HEK293 (cell line): ENCODE results near the gene NDUFB10.

Source experiments
- KLF8 ChIP-seq: fragments of 450-650 bp; formaldehyde crosslinking; IDR thresholded peaks from 2 replicates; pipeline ENCODE4 v1.5.1; 2016; ENCODE audit warnings: missing biosample characterization, missing genetic modification characterization
- MYNN ChIP-seq: fragments of 450-650 bp; formaldehyde crosslinking; IDR thresholded peaks from 2 replicates; pipeline ENCODE4 v1.5.1; 2016; ENCODE audit warnings: missing biosample characterization, missing genetic modification characterization, borderline replicate concordance
- SCRT1 ChIP-seq: fragments of 450-650 bp; formaldehyde crosslinking; IDR thresholded peaks from 2 replicates; pipeline ENCODE4 v1.5.1; 2016; ENCODE audit warnings: missing biosample characterization, missing genetic modification characterization, borderline replicate concordance
- TCF7L2 ChIP-seq: IDR thresholded peaks from 2 replicates; pipeline ENCODE4 v1.6.1; 2011; ENCODE audit warnings: low read depth, mild to moderate bottlenecking, inconsistent platforms, low read length, moderate library complexity, borderline replicate concordance
- ZBTB21 ChIP-seq: fragments of 450-650 bp; formaldehyde crosslinking; IDR thresholded peaks from 2 replicates; pipeline ENCODE4 v1.5.1; 2017; ENCODE audit warnings: missing biosample characterization, missing genetic modification characterization
- ZBTB7A ChIP-seq: fragments of 450-650 bp; formaldehyde crosslinking; IDR thresholded peaks from 2 replicates; pipeline ENCODE4 v1.5.1; 2016; ENCODE audit warnings: low read depth, missing biosample characterization, missing genetic modification characterization
- ZEB2 ChIP-seq: fragments of 450-650 bp; formaldehyde crosslinking; IDR thresholded peaks from 2 replicates; pipeline ENCODE4 v1.5.1; 2016; ENCODE audit warnings: missing biosample characterization, missing genetic modification characterization
- ZNF10 ChIP-seq: fragments of 450-650 bp; formaldehyde crosslinking; IDR thresholded peaks from 2 replicates; pipeline ENCODE4 v1.5.1; 2017; ENCODE audit warnings: missing biosample characterization, missing genetic modification characterization
- ZNF121 ChIP-seq: fragments of 450-650 bp; formaldehyde crosslinking; IDR thresholded peaks from 2 replicates; pipeline ENCODE4 v1.5.1; 2016; ENCODE audit warnings: missing biosample characterization, missing genetic modification characterization
- ZNF155 ChIP-seq: fragments of 450-650 bp; formaldehyde crosslinking; IDR thresholded peaks from 2 replicates; pipeline ENCODE4 v1.5.1; 2016; ENCODE audit warnings: missing biosample characterization, missing genetic modification characterization
- ZNF169 ChIP-seq: fragments of 450-650 bp; formaldehyde crosslinking; IDR thresholded peaks from 2 replicates; pipeline ENCODE4 v1.5.1; 2016; ENCODE audit warnings: missing biosample characterization, missing genetic modification characterization
- ZNF174 ChIP-seq: fragments of 450-650 bp; formaldehyde crosslinking; IDR thresholded peaks from 2 replicates; pipeline ENCODE4 v1.5.0; 2017; ENCODE audit warnings: missing biosample characterization, mild to moderate bottlenecking, missing genetic modification characterization
- ZNF175 ChIP-seq: fragments of 450-650 bp; formaldehyde crosslinking; IDR thresholded peaks from 2 replicates; pipeline ENCODE4 v1.5.1; 2016; ENCODE audit warnings: missing biosample characterization, missing genetic modification characterization
- ZNF19 ChIP-seq: fragments of 450-650 bp; formaldehyde crosslinking; IDR thresholded peaks from 2 replicates; pipeline ENCODE4; 2016; ENCODE audit warnings: missing biosample characterization, missing genetic modification characterization, low read depth
- ZNF202 ChIP-seq: fragments of 450-650 bp; formaldehyde crosslinking; IDR thresholded peaks from 2 replicates; pipeline ENCODE4 v1.5.1; 2016; ENCODE audit warnings: missing biosample characterization, missing genetic modification characterization, borderline replicate concordance
- ZNF221 ChIP-seq: fragments of 450-650 bp; formaldehyde crosslinking; IDR thresholded peaks from 2 replicates; pipeline ENCODE4 v1.5.1; 2017; ENCODE audit warnings: missing biosample characterization, missing genetic modification characterization, borderline replicate concordance
- ZNF48 ChIP-seq: fragments of 450-650 bp; formaldehyde crosslinking; IDR thresholded peaks from 2 replicates; pipeline ENCODE4 v1.5.1; 2016; ENCODE audit warnings: missing biosample characterization, missing genetic modification characterization
- ZNF555 ChIP-seq: fragments of 450-650 bp; formaldehyde crosslinking; conservative IDR thresholded peaks from 2 replicates; pipeline ENCODE4 v1.5.1; 2017; ENCODE audit warnings: missing biosample characterization, mild to moderate bottlenecking, missing genetic modification characterization, inconsistent platforms
- ZNF596 ChIP-seq: fragments of 450-650 bp; IDR thresholded peaks from 2 replicates; pipeline ENCODE4 v1.5.0; 2018; ENCODE audit warnings: missing biosample characterization, mild to moderate bottlenecking, missing genetic modification characterization, moderate library complexity
- ZNF610 ChIP-seq: fragments of 450-650 bp; formaldehyde crosslinking; IDR thresholded peaks from 2 replicates; pipeline ENCODE4 v1.5.1; 2016; ENCODE audit warnings: missing biosample characterization, missing genetic modification characterization, borderline replicate concordance
- ZNF624 ChIP-seq: fragments of 450-650 bp; formaldehyde crosslinking; IDR thresholded peaks from 2 replicates; pipeline ENCODE4 v1.5.1; 2017; ENCODE audit warnings: missing biosample characterization, missing genetic modification characterization
- ZNF626 ChIP-seq: fragments of 450-650 bp; sonication (Bioruptor Pico); formaldehyde crosslinking; IDR thresholded peaks from 2 replicates; pipeline ENCODE4 v1.5.1; 2018; ENCODE audit warnings: missing biosample characterization, missing genetic modification characterization, inconsistent platforms
- ZNF747 ChIP-seq: fragments of 450-650 bp; formaldehyde crosslinking; IDR thresholded peaks from 2 replicates; pipeline ENCODE4 v1.5.1; 2016; ENCODE audit warnings: missing biosample characterization, missing genetic modification characterization
- ZNF792 ChIP-seq: fragments of 450-650 bp; formaldehyde crosslinking; IDR thresholded peaks from 2 replicates; pipeline ENCODE4 v1.5.1; 2016; ENCODE audit warnings: missing biosample characterization, missing genetic modification characterization
- TF ChIP-seq, protein P1 (sequence below): fragments of 450-650 bp; formaldehyde crosslinking; IDR thresholded peaks from 2 replicates; pipeline ENCODE4 v1.5.1; 2016; ENCODE audit warnings: missing biosample characterization, missing genetic modification characterization
- TF ChIP-seq, protein P2 (sequence below): fragments of 450-650 bp; formaldehyde crosslinking; IDR thresholded peaks from 2 replicates; pipeline ENCODE4 v1.5.1; 2016; ENCODE audit warnings: missing biosample characterization, missing genetic modification characterization, low read depth
- TF ChIP-seq, protein P3 (sequence below): fragments of 450-650 bp; formaldehyde crosslinking; IDR thresholded peaks from 2 replicates; pipeline ENCODE4 v1.5.1; 2016; ENCODE audit warnings: missing biosample characterization, missing genetic modification characterization
- TF ChIP-seq, protein P4 (sequence below): fragments of 450-650 bp; formaldehyde crosslinking; IDR thresholded peaks from 2 replicates; pipeline ENCODE4 v1.5.1; 2016; ENCODE audit warnings: missing biosample characterization, missing genetic modification characterization
- TF ChIP-seq, protein P5 (sequence below): fragments of 450-650 bp; formaldehyde crosslinking; IDR thresholded peaks from 2 replicates; pipeline ENCODE4 v1.5.1; 2017; ENCODE audit warnings: missing biosample characterization, missing genetic modification characterization
- TF ChIP-seq, protein P6 (sequence below): fragments of 450-650 bp; formaldehyde crosslinking; IDR thresholded peaks from 2 replicates; pipeline ENCODE4 v1.5.1; 2017; ENCODE audit warnings: missing biosample characterization, mild to moderate bottlenecking, missing genetic modification characterization, moderate library complexity

NDUFB10 gene

DNA sequence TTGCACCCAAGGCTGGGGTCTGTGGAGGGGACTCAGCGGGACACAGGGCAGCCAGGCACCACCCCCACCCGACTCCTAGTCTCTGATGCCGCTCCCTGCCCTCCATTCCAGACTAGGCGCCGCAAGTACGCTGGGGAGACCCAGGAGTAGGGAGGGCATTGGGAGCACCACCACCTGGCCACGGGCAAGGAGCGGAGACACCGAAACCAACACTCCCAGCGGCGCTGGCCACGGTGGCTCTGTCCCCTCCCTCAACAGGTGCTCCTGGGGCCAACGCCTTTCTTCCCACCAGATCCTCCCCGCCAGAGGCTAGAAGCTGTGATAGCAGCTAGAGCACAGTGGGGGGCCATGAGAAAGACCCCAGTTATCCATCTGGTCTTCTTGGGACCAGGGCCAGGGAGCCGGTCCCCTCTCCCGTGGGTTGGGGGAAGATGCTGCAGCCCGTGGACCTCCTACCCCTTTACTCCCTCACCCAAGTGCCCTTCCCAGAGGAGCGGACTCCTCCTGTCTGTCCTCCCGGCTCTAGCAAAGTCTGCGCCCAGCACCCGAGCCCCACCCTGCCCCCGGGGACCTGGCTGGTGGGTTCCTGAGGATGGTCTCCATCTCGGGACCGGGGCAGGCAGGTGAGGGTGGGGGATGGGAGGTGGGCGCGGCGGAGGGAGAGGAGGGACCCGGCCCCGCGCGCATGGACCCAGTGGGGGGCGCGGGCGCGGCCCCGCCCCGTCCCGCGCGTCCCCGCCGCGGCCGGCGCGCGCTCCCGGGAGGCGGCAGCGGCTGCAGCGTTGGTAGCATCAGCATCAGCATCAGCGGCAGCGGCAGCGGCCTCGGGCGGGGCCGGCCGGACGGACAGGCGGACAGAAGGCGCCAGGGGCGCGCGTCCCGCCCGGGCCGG is 30.1 kb downstream of the NDUFB10 start, which contains the start of gene SYNGR3 (continued):
- no peak for TF ChIP-seq ZNF610 (tag by site-specific recombination)
- TF ChIP-seq ZNF155 (tag by site-specific recombination) = no peak
- peak; percentile 68; the same call in 1 of the 2 replicates for TF ChIP-seq ZNF10
- TF ChIP-seq, protein P1, sequence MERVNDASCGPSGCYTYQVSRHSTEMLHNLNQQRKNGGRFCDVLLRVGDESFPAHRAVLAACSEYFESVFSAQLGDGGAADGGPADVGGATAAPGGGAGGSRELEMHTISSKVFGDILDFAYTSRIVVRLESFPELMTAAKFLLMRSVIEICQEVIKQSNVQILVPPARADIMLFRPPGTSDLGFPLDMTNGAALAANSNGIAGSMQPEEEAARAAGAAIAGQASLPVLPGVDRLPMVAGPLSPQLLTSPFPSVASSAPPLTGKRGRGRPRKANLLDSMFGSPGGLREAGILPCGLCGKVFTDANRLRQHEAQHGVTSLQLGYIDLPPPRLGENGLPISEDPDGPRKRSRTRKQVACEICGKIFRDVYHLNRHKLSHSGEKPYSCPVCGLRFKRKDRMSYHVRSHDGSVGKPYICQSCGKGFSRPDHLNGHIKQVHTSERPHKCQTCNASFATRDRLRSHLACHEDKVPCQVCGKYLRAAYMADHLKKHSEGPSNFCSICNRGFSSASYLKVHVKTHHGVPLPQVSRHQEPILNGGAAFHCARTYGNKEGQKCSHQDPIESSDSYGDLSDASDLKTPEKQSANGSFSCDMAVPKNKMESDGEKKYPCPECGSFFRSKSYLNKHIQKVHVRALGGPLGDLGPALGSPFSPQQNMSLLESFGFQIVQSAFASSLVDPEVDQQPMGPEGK (tag by site-specific recombination) = peak; percentile 61; the same call in 1 of the 2 replicates
- no peak for TF ChIP-seq ZNF555 (tag by site-specific recombination)
- no peak for TF ChIP-seq ZNF19 (tag by site-specific recombination)
- TF ChIP-seq SCRT1 (tag by site-specific recombination) = peak; percentile 93
- TF ChIP-seq, protein P2, sequence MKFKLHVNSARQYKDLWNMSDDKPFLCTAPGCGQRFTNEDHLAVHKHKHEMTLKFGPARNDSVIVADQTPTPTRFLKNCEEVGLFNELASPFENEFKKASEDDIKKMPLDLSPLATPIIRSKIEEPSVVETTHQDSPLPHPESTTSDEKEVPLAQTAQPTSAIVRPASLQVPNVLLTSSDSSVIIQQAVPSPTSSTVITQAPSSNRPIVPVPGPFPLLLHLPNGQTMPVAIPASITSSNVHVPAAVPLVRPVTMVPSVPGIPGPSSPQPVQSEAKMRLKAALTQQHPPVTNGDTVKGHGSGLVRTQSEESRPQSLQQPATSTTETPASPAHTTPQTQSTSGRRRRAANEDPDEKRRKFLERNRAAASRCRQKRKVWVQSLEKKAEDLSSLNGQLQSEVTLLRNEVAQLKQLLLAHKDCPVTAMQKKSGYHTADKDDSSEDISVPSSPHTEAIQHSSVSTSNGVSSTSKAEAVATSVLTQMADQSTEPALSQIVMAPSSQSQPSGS (tag by site-specific recombination) = no peak
- no peak for TF ChIP-seq TCF7L2
- 0 out of 2 replicates have a peak, but pooled peaks have one; percentile 26 for TF ChIP-seq KLF8 (tag by site-specific recombination)
- no peak for TF ChIP-seq ZNF174 (tag by site-specific recombination)
- TF ChIP-seq ZNF169 (tag by site-specific recombination) = no peak
- TF ChIP-seq, protein P3, sequence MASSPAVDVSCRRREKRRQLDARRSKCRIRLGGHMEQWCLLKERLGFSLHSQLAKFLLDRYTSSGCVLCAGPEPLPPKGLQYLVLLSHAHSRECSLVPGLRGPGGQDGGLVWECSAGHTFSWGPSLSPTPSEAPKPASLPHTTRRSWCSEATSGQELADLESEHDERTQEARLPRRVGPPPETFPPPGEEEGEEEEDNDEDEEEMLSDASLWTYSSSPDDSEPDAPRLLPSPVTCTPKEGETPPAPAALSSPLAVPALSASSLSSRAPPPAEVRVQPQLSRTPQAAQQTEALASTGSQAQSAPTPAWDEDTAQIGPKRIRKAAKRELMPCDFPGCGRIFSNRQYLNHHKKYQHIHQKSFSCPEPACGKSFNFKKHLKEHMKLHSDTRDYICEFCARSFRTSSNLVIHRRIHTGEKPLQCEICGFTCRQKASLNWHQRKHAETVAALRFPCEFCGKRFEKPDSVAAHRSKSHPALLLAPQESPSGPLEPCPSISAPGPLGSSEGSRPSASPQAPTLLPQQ (tag by site-specific recombination) = no peak
- TF ChIP-seq MYNN = no peak
- TF ChIP-seq, protein P4, sequence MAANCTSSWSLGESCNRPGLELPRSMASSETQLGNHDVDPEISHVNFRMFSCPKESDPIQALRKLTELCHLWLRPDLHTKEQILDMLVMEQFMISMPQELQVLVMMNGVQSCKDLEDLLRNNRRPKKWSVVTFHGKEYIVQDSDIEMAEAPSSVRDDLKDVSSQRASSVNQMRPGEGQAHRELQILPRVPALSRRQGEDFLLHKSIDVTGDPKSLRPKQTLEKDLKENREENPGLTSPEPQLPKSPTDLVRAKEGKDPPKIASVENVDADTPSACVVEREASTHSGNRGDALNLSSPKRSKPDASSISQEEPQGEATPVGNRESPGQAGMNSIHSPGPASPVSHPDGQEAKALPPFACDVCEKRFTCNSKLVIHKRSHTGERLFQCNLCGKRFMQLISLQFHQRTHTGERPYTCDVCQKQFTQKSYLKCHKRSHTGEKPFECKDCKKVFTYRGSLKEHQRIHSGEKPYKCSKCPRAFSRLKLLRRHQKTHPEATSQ (tag by site-specific recombination) = no peak
- no peak for TF ChIP-seq ZNF596 (tag by site-specific recombination)
- no peak for TF ChIP-seq ZNF747 (tag by site-specific recombination)
- no peak for TF ChIP-seq ZNF175
- TF ChIP-seq ZEB2 (tag by site-specific recombination) = peak; percentile 25; the same call in 1 of the 2 replicates
- TF ChIP-seq ZNF792 = no peak
- TF ChIP-seq, protein P5, sequence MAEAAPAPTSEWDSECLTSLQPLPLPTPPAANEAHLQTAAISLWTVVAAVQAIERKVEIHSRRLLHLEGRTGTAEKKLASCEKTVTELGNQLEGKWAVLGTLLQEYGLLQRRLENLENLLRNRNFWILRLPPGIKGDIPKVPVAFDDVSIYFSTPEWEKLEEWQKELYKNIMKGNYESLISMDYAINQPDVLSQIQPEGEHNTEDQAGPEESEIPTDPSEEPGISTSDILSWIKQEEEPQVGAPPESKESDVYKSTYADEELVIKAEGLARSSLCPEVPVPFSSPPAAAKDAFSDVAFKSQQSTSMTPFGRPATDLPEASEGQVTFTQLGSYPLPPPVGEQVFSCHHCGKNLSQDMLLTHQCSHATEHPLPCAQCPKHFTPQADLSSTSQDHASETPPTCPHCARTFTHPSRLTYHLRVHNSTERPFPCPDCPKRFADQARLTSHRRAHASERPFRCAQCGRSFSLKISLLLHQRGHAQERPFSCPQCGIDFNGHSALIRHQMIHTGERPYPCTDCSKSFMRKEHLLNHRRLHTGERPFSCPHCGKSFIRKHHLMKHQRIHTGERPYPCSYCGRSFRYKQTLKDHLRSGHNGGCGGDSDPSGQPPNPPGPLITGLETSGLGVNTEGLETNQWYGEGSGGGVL = peak; percentile 31; the same call in 1 of the 2 replicates
- TF ChIP-seq ZNF202 (tag by site-specific recombination) = no peak
- no peak for TF ChIP-seq ZNF121 (tag by site-specific recombination)
- TF ChIP-seq, protein P6, sequence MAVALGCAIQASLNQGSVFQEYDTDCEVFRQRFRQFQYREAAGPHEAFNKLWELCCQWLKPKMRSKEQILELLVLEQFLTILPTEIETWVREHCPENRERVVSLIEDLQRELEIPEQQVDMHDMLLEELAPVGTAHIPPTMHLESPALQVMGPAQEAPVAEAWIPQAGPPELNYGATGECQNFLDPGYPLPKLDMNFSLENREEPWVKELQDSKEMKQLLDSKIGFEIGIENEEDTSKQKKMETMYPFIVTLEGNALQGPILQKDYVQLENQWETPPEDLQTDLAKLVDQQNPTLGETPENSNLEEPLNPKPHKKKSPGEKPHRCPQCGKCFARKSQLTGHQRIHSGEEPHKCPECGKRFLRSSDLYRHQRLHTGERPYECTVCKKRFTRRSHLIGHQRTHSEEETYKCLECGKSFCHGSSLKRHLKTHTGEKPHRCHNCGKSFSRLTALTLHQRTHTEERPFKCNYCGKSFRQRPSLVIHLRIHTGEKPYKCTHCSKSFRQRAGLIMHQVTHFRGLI = no peak
- no peak for TF ChIP-seq ZNF221 (tag by site-specific recombination)
- no peak for TF ChIP-seq ZBTB21 (tag by site-specific recombination)
- TF ChIP-seq ZBTB7A (tag by site-specific recombination) = no peak
- no peak for TF ChIP-seq ZNF626 (tag by site-specific recombination)
- TF ChIP-seq ZNF48 (tag by site-specific recombination) = no peak
- TF ChIP-seq ZNF624 = no peak
